GM19023 (cell line): ENCODE results near the gene MIPOL1.
"Not testable (repeated sequence)": the region's sequence is repeated elsewhere in the genome, so short reads cannot be mapped to it uniquely, and the experiment has no call there.

Experiments
- ATAC-seq: cut with Tn5 transposase; IDR thresholded peaks from one replicate; pipeline ENCODE4 v1.9.1; 2021; ENCODE audit warnings: mild to moderate bottlenecking, moderate library complexity; ENCODE audit not compliant: unreplicated experiment

MIPOL1 gene

DNA sequence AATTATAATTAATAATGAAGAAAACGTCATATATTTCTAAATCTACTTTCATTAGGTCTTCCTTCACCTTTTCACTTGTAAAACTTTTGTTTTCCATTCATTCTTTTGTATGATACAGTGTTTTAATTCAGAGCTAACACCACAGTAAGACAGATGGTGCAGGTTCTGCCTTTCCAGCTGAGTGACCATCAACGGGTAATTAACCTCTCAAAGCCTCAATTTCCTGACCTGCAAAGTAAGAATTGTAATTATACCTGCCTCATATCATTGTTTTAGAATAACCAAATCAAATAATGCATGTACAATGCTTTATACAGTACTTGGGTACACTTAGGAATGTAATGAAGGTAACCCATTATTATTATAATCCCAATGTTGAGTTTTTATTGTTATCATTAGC lies 239.8 kb downstream of the MIPOL1 start:
- ATAC-seq, result no peak

DNA sequence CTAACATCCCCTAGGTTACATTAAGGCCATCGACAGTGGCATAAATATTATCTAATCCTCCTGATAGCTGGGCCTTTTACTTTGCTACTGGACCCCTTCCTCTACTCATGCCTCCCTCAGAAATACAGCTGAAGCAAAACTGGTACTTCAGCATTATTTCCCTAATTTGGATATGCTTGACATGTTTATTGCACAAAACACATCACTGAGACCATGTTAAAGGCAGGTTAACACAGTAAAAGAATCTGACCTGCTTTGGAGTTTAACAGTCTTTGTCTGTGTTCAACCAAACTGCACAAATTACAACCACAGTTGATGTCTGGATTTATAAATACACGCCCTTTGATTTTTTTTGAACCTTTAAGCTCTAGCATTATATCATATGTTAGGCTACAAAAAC lies 240.7 kb downstream of the MIPOL1 start:
- no peak for ATAC-seq

DNA sequence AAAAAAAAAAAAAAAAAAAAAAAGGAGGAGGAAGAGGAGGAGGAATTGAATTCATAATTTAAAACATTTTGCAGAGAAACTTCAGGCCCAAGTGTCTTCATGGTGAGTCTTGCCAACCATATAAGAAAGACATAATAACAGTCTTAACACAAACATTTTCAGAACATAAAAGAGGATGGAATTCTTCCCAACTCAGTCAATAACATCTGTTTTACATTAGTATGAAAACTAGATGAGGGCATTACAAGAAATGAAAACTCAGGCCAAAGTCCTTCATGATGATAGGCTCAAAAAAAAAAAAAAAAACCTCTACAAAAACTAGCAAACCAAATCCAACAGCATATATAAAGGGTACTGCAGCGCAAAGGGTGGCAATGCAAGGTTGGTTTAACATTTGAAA lies 245.7 kb downstream of the MIPOL1 start:
- ATAC-seq, result no peak

DNA sequence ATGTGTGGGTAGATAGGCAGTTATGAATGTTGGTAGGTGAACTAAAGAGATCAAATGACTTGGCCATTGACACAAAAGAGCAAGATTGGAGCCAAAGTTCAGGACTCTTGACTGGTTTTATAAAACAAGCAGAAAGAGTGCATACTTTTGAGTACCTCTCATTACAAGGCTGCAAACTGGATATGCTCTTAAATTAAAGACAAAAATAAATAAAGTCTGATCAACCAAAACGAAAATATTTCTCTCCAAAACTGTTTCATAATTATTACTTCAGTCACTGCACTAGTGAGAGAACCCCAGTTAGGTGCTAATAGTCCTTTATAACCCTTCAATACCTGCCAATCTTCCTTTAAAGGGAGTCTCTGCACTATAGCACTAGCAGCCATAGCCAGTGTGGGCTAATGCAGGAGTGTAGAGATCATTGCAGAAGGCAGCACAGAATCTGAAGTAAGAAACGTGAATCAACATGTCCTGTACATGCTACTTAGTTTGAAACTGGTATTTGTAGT lies 250.2 kb downstream of the MIPOL1 start:
- ATAC-seq, result no peak

DNA sequence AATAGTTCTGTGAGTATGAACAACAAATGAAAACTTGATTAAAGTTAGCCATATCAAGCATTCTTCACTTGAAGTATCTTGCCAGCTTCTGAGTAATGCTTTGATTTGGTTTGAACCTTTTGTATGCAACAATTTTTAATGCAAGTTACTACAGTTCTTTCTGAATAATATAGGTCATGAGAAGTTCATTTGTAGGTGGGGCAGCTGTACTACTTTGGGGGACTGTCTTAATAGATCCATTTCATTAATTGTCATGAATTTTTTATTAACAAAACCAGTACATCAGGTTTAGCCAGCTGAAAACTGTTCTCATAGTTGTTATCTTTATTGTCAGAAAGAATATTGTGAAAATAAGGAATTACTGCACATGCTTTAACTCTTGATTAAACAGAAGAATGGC lies 254.6 kb downstream of the MIPOL1 start:
- ATAC-seq, result no peak

DNA sequence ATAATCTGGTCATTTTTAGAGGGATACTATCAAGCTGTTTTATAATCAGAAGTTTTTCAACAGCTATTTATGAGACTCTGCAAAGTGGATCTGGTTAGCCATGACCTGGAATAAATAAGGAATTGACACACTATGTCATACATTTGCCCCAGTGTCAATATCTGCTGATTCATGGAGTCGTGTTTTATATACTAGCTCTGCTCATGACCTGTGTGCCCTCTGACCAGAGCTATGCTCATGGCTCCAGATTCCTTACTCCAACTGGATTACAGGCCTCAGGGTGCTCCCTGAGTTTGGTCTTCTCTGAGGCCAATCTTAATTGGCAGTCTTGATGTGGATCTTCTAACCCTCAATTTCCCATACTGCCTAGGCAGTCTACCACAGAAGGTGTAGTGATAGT lies 256.2 kb downstream of the MIPOL1 start:
- no peak for ATAC-seq

DNA sequence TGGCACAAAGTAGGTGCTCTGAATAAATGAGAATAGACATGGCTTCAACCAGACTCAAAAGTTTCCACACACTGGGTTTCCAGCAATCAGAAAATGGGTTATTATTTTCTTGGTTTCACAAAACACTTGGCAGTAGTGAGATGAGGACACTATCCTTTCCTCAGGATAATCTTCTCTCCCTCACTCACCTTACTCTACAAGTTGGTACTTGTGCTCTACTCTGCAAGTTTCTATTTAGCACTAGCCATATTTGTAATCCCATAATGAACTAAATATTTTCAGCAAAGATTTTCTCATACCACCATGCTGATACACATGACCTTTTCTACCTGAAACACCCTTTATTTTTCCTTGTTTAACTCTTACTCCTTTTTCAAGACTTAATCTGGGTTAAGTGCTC lies 259.6 kb downstream of the MIPOL1 start:
- no peak for ATAC-seq

DNA sequence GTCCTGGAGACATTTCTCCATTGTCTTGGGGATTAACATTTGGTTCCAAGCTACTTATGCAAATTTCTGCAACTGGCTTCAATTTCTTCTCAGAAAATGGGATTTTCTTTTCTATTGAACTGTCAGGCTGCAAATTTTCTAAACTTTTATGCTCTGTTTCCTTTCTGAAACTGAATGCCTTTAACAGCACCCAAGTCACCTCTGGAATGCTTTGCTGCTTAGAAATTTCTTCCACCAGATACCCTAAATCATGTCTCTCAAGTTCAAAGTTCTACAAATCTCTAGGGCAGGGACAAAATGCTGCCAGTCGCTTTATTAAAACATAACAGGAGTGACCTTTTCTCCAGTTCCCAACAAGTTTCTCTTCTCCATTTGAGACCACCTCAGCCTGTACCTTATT lies 264.7 kb downstream of the MIPOL1 start:
- ATAC-seq, result not testable (repeated sequence)

DNA sequence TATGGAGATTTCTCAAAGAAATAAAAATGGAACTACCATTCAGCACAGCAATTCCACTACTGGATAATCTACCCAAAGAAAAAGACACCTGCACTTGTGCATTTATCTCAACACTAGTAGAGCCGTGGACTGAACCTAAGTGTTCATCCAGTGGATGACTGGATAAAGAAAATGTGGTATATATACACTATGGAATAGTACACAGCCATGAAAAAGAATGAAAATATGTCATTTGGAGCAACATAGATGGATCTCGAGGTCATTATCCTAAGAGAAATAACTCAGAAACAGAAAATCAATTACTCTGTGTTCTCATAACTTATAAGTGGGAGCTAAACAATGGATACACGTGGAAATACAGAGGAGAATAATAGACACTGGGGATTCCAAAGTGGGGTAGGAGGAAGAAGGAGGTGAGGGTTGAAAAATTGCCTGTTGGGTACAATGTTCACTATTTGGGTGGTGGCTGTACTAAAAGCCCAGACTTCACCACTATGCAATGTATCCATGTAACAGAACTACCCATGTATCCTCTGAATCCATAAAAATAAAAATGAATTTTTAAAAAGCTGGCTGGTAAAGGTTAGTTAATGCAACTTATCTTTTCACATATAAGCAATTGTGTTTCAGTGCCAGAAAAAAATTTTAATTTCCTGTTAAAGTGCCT lies 266.6 kb downstream of the MIPOL1 start:
- ATAC-seq, result no peak

DNA sequence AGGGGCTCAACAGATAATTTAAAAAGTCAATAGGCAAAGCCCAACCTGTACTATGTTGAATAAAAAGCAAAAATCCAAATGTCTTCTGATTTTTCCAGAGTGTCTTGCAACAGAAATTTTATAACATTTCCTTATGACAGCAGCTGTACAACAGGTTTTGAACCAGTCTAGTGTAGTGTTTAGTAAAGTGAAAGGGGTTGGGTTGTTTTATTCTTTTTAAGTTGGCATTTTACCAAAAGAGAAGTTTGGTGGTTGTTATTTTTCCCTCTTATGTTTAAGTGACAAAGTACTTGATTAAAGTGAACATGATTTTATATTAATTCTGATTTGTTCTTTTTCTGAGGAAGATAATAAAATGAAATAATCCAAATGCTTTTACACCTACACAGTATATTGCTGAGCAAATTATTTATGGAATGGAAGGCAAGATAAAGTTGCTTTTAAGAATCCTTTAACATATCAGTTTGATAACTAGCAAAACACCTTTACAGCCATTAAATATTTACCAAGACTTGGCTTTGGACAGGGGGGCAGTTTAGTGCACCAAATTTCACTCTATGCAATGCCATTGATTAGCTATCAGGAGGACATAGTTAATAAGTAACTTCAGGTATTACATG lies 268.4 kb downstream of the MIPOL1 start:
- ATAC-seq, result no peak

DNA sequence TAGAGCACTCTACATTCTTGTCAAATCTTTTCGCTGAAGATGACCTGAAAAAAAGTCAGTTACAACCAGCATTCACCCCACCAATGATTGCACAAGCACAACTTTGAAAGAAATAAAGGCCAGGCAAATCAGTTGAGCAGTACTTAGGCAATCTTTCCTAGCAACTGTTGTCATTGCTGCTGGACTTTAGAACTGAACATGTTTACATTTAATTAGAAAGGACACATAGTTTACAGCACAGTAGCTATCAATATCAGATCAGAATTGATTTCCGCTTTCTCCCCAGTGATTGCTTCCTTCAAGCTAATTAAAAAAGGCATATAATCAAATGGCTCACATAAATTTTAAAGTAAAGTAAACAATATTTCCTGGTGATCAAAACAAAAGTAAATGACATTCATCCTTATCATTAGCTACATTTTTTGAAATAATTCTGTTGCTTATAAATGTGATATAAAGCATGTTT lies 268.9 kb downstream of the MIPOL1 start:
- ATAC-seq, result no peak

DNA sequence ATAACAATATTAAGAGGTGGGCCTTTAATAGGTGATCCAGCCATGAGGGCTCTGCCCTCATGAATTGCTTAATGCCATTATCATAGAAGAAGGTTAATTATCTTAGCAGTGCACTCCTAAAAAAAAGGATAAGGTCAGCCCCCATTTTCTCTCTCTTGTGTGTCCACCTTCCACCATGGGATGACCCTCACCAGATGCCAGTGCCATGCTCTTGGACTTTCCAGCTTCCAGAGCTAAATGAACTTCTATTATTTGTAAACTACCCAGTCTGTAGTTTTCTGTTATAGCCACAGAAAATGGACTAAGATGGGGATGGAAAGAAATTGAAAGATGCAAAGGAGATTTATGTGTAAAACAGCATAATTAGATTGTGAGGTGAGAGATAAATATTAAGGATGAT lies 271.9 kb downstream of the MIPOL1 start:
- ATAC-seq, result no peak

DNA sequence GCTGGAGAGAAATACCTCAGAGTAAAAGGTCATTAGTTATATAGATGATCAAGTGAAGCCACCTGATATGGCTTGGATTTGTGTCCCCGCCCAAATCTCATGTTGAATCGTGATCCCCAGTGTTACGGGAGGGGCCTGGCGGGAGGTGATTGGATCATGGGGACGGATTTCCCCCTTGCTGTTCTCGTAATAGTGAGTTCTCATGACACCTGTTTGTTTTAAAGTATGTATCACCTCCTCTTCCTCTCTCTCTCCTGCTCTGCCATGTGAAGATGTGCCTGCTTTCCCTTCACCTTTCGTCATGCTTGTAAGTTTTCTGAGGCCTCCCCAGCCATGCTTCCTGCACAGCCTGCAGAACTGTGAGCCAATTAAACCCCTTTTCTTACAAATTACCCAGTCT lies 272.5 kb downstream of the MIPOL1 start:
- no peak for ATAC-seq

DNA sequence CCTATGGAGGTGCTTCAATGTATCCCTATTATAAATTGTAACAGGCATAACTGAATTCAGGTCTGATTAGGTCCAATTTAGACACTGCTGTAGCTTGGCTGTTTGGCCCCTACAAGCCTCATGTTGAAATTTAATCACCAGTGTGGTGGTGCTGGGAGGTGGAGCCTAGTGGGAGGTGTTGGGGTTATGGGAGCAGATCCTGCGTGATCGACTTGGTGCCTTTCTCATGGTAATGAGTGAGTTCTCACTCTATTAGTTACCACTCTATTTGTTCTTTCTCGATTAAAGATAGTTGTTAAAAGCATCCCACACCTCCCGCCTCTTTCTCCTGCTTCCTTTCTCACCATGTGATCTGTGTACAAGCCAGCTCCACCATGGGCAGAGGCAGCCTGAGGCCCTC lies 275.2 kb downstream of the MIPOL1 start:
- ATAC-seq, result no peak

DNA sequence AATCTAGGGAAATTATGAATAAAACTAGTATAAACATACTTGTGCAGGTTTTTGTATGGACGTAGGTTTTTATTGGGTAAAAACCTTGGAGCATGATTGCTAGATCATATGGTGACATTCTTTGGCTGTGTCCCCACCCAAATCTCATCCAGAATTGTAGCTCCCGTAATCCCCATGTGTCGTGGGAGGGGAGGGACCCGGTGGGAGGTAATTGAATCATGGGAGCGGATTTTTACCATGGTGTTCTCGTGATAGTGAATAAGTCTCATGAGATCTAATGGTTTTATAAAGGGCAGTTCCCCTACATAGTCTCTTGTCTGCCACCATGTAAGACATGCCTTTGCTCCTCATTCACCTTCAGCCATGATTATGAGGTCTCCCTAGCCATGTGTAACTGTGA lies 276.5 kb downstream of the MIPOL1 start:
- no peak for ATAC-seq

DNA sequence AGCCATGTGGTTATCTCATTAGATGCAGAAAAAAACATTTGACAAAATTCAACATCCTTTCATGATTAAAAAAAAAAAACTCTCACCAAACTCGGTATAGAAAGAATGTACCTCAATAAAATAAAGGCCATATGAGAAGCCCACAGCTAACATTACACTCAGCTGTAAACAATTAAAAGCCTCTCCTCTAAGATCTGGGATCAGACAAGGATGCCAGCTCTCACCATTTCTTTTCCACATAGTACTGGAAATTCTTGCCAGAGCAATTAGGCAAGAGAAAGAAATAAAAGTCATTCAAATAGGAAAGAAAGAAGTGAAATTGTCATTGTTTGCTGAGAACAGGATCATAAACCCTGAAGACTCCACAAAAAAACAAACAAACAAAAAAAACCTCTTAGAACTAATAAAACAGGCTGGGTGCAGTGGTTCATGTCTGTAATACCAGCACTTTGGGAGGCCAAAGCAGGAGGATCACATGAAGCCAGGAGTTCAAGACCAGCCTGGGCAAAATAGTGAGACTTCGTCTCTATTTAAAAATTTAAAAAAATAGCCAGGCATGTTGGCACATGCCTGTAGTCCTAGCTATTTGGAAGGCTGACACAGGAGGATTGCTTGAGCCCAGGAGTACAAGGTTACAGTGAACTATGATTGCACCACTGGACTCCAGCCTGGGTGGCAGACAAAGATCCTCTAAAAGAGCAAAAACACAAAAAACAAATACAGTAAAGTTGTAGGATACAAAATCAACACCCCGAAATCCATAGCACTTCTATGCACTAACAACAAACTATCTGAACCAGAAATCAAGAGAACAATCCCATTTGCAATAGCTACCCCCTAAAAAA lies 282.9 kb downstream of the MIPOL1 start:
- ATAC-seq, result no peak

DNA sequence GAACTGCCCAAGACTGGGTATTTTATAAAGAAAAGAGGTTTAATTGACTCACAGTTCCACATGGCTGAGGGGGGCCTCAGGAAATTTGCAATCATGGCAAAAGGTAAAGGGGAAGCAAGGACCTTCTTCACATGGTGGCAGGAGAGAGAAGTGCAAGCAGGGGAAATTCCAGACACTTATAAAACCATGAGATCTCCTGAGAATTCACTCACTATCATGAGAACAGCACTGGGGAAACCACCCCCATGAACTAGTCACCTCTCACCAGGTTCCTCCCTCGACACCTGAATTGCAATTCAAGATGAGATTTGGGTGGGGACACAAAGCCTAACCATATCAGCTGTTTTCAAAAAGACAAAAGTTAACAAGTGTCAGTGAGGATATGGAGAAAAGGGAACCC lies 284.7 kb downstream of the MIPOL1 start:
- no peak for ATAC-seq

DNA sequence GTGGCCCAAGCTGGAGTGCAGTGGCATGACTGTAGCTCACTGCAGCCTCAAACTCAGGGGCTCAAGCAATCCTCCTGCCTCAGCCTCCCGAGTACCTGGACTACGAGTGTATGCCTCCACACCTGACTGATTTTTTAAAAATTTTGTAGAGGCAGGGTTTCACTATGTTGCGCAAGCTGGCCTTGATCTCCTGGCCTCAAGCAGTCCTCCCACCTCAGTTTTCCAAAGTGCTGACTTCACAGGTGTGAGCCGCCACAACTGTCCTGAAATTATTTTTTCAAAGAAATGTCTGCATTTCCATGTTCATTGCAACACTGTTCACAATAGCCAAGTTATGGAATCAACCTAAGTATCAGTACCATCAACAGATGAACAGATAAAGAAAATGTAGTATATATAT lies 285.9 kb downstream of the MIPOL1 start:
- ATAC-seq, result no peak

DNA sequence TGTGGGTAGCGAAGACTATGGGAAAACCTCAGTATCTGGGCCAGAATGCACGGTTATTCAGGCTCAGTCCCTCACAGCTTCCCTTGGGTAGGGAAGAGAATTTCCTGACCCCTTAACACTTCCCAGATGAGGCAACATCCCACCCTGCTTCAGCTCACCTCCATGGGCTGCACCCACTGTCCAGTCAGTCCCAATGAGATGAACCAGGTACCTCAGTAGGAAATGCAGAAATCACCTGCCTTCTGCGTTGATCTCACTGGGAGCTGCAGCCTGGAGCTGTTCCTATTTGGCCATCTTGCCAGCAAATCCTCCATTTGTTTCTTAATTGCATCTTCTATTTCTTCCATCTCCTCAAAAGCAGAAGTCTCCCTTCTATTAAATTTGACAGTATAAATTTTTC lies 292.9 kb downstream of the MIPOL1 start:
- ATAC-seq, result no peak

DNA sequence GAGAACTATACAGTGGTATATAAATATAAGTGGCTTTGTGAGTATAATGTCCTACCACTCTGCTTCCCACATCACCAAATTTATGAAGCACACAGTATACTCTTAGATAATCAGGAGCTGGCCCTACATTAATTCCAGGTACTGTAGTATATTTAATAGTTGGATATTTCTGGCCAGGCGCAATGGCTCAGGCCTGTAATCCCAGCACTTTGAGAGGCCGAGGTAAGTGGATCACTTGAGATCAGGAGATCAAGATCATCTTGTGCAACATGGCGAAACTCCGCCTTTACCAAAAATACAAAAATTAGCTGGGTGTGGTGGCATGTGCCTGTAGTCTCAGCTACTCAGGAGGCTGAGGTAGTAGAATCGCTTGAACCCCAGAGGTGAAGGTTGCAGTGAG lies 293.3 kb downstream of the MIPOL1 start:
- no peak for ATAC-seq

DNA sequence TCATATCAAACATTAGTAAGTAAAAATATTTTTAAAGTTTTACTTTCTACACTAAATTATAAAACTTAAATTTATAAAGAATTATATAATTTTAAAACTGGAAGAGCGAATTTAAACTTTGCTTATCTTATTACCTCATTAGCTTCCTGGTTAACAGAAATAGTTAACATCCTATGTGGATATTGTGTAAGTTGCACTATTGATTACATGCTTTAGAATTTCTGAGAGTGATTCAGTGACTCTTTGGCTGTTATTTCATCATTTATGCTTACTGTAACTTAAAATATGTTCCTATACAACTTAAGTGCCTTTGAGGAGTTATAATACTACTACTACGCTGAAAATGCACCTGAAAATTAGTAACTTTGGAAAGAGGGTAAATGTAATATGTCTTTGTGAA lies 295.9 kb downstream of the MIPOL1 start:
- no peak for ATAC-seq

DNA sequence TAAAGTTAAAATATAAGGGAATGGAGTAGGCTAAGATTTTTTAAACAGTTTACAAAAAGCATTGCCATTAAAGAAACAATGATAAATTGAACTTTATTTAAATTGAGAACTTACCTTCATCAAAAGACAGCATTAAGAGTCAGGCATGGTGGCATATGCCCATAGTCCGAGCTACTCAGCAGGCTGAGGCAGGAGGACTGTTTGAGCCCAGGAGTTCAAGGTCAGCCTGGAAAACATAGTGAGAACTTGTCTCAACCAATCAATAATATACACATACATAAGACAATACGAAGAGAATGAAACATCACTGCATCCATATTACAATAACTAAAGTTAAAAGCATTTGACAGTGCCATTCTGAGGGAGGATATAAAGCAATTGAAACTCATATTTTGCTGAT lies 299.7 kb downstream of the MIPOL1 start:
- no peak for ATAC-seq
